ES-I3 (cell line): Measurements from ENCODE around the gene SGCA.

ENCODE experiments used
- H3K36me3 ChIP-seq: 2 replicates; pipeline ENCODE4 v1.6.1; 2013; ENCODE audit warnings: mild to moderate bottlenecking, low read length, control low read depth, moderate library complexity; ENCODE audit not compliant: insufficient read depth
- H3K4me1 ChIP-seq: 2 replicates; pipeline ENCODE4 v1.6.1; 2013; ENCODE audit warnings: mild to moderate bottlenecking, control low read depth, low read length; ENCODE audit not compliant: insufficient read depth
- H3K9ac ChIP-seq: 2 replicates; pipeline ENCODE4 v1.6.1; 2013; ENCODE audit warnings: low read depth, mild to moderate bottlenecking, low read length, moderate library complexity
- H3K9me3 ChIP-seq: 2 replicates; pipeline ENCODE4 v1.6.1; 2013; ENCODE audit warnings: mild to moderate bottlenecking, low read length, moderate library complexity; ENCODE audit not compliant: control insufficient read depth, insufficient read depth

SGCA gene

DNA sequence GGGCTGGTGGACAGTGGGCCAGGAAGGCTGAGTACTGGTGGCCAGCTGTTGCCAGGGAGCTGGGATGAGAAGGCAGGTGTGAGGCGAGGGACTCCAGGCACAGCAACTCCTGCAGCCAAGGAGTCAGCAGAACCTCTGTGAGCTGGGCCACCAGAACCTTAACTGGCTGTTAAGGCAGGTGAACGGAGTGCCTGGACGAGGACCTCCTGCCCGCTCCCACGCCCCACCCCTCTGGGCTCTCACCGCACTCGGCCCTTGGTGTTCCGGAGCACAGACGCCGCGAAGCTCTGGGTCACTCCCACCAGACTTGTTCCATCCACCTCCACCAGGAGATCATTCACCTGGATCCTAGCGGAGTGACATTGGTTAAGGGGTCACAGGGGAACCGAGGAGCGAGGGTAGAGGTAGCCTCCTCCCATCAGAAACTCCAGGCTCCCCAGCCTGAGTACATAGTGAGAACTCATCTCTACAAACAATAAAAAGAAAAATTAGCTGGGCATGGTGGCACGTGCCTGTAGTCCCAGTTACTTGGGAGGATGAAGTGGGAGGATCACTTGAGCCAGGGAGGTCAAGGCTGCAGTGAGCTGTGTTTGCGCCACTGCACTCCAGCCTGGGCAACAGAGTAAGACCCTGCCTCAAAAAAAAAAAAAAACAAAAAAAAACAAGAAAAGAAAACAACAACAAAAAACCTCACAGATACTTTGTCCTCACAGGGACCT is 24.6 kb upstream of the SGCA start:
- Histone ChIP-seq H3K36me3 (peaks cover 12% of the 10 kb centered on the region; the same call in 1 of the 2 replicates), H3K4me1 (no peaks in the 10 kb centered on the region; the same call in 1 of the 2 replicates), H3K9ac (no peak overlapping the region)

DNA sequence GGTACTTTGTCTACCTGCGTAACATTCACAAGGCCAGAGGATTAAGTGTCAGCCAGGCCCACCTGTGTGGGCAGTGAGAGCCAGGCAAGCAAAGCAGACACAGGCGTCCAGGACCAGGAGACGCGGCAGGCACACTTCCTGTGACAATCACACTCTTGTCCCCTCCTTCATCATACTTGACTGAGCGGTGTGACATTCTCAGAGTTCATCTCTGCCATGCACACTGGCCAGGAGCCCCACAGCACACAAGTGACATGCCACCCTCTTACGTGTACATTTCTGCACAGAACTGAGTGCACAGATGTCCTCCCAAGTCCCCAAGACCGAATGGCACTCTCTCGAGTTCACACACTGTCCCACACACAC is 24.1 kb upstream of the SGCA start:
- Histone ChIP-seq H3K9ac (no peak overlapping the region), H3K36me3 (peaks cover 12% of the 10 kb centered on the region; the same call in 1 of the 2 replicates)

More for the DNA sequence above, 24.6 kb upstream of the SGCA start:
- no peaks in the 10 kb centered on the region; the same call in 1 of the 2 replicates for H3K9me3 ChIP-seq

GRCh38 chr17:50143461-50144176 is 22.2 kb upstream of the SGCA start:
- H3K9me3 ChIP-seq = no peaks in the 10 kb centered on the region; the same call in 1 of the 2 replicates
- peaks cover 8% of the 10 kb centered on the region; the same call in 1 of the 2 replicates for H3K36me3 ChIP-seq
- H3K4me1 ChIP-seq = peaks cover 5% of the 10 kb centered on the region; the same call in 1 of the 2 replicates
- H3K9ac ChIP-seq = no peak overlapping the region

More for the DNA sequence above, 24.1 kb upstream of the SGCA start:
- Histone ChIP-seq H3K4me1 (no peaks in the 10 kb centered on the region; the same call in 1 of the 2 replicates), H3K9me3 (no peaks in the 10 kb centered on the region; the same call in 1 of the 2 replicates)

DNA sequence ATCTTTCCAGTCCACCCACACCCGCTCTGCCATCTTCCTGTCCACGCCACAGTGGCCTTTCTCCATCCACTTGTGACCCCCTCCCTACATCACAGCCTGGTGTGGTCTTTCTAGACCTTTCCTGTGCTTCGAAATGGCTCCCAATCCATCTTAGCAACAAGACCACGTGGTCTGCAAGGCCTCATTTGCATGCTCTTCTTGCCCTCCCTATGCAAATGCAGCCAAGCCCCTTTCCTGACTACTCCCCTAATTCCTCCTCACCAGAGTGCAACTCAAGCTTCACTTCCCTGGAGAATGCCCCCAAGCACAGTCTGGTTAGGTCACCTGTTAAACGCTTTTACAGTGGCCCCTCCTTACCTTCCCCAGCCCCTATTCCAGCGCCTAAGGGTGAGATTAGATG is 21.4 kb upstream of the SGCA start:
- peaks cover under 1% of the 10 kb centered on the region; the same call in 1 of the 2 replicates for H3K36me3 ChIP-seq
- H3K9ac ChIP-seq = no peak overlapping the region
- peaks cover 5% of the 10 kb centered on the region; the same call in 1 of the 2 replicates for H3K4me1 ChIP-seq
- H3K9me3 ChIP-seq = no peaks in the 10 kb centered on the region; the same call in 1 of the 2 replicates

DNA sequence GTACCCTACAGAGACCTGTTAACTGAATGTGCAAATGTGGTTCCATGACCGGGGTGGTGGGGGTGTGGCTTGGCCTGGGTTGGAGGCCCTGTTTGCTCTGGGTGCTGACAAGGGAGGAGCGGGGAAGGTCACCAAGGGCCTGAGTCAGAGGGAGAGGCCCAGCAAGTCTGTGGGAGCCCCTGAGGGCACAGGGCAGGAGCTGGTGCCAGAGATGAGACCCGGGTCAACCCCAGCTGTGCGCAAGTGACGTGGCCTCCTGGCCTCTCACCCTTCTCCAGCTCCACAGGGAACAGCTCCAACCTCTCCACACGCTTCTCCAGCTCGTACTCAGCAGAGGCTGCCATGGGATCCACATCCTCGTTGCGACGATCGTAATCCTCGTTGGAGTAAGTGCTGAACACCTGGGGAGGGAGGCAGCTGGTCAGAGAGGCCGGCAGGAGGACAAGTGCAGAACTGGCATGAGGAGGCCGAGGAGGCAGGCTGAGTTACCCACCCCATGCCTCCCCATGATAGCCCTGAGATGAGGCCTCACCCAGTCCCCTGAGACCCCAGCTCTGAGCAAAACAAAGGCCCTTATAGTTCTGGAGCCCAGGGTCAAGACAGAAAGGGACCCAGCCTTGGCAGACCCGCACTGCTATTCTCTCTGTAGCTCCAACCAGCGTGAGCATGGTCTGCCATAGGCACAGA is 20.8 kb upstream of the SGCA start:
- Histone ChIP-seq H3K36me3 (no peaks in the 10 kb centered on the region), H3K9ac (no peak overlapping the region), H3K9me3 (no peaks in the 10 kb centered on the region; the same call in 1 of the 2 replicates), H3K4me1 (peaks cover 5% of the 10 kb centered on the region; the same call in 1 of the 2 replicates)

GRCh38 chr17:50145532-50146229 is 20.1 kb upstream of the SGCA start:
- no peaks in the 10 kb centered on the region for H3K9me3 ChIP-seq
- no peak overlapping the region for H3K9ac ChIP-seq
- H3K36me3 ChIP-seq = no peaks in the 10 kb centered on the region
- peaks cover 5% of the 10 kb centered on the region; the same call in 1 of the 2 replicates for H3K4me1 ChIP-seq

- H3K9ac ChIP-seq = no peak overlapping the region
- no peaks in the 10 kb centered on the region for H3K9me3 ChIP-seq
- peaks cover 5% of the 10 kb centered on the region; the same call in 1 of the 2 replicates for H3K4me1 ChIP-seq
- H3K36me3 ChIP-seq = no peaks in the 10 kb centered on the region
These were observed 19.4 kb upstream of the SGCA start for GRCh38 chr17:50146230-50146926.

DNA sequence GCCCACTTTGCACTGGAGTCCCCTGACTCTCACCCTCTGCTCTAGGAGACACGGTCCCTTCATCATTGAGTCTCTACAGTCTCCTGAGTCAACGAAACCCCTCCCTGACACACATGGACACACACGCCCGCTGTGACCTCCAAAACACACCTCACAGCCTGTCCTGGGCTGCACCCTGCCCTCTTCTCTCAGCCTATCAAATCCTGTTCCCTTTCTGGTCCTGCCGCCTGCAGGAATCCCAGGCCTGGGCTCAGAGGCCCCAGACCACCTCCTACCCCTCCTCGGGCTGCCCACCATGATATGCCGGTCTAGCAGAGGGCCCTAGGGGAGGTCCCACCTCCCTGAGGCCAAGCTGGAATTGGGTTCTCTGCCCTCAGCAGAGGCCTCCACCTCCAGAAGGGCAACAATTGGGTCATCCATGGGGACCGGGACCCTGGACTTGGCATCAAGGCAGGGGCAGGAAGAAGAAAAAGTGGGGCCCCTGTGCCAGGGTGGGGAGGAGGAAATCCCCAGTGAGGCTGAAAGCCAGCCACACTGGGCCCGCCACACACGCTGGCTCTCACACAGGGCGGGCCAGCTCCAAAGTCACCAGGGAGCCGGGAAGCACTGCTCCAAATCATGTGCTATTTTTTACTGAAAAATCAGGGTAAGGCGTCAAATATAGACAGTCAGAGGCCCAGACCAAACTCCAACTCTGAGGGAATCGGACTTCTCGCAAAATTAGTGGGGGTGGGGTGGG is 18.7 kb upstream of the SGCA start:
- Histone ChIP-seq H3K4me1 (peaks cover 5% of the 10 kb centered on the region; the same call in 1 of the 2 replicates), H3K9ac (0 out of 2 replicates have a peak overlapping the region, but pooled peaks have one; percentile 14), H3K9me3 (no peaks in the 10 kb centered on the region), H3K36me3 (no peaks in the 10 kb centered on the region)

- Histone ChIP-seq H3K36me3 (no peaks in the 10 kb centered on the region), H3K9ac (peak overlapping the region; percentile 14; the same call in 1 of the 2 replicates), H3K4me1 (peaks cover 11% of the 10 kb centered on the region), H3K9me3 (no peaks in the 10 kb centered on the region)
These were observed 18.0 kb upstream of the SGCA start for GRCh38 chr17:50147841-50148225.

GRCh38 chr17:50148226-50149090 is 17.3 kb upstream of the SGCA start:
- peaks cover 11% of the 10 kb centered on the region for H3K4me1 ChIP-seq
- no peaks in the 10 kb centered on the region for H3K9me3 ChIP-seq
- peak overlapping the region; percentile 54; the same call in 1 of the 2 replicates for H3K9ac ChIP-seq
- H3K36me3 ChIP-seq = no peaks in the 10 kb centered on the region

- Histone ChIP-seq H3K36me3 (no peaks in the 10 kb centered on the region), H3K9ac (peak overlapping the region; percentile 54), H3K9me3 (no peaks in the 10 kb centered on the region), H3K4me1 (peaks cover 11% of the 10 kb centered on the region)
These were observed 16.8 kb upstream of the SGCA start for GRCh38 chr17:50149091-50149416.
